ENCODE data around the gene SLC35E2B.

SLC35E2B gene

GRCh38 chr1:1624443-1625403 is 67.9 kb downstream of the SLC35E2B start:
- TF ChIP-seq REST (IDR thresholded peaks at IDR 0.05; ENCODE audit: insufficient read depth in 1 of 2, low read depth in 2 of 2, low read length in 2 of 2) (no peak), POLR2AphosphoS5 (IDR thresholded peaks at IDR 0.05; ENCODE audit: low read depth, low read length) (no peak), TAF1 (IDR thresholded peaks at IDR 0.05; ENCODE audit: borderline replicate concordance, insufficient read depth, low read length) (no peak), SIN3A (IDR thresholded peaks at IDR 0.05; ENCODE audit: borderline replicate concordance, insufficient read depth, low read length) (no peak)

GRCh38 chr1:1623631-1624442 is 68.8 kb downstream of the SLC35E2B start:
- no peak for TF ChIP-seq FOXP2 (optimal IDR thresholded peaks at IDR 0.05; ENCODE audit: borderline replicate concordance, extremely low read depth, extremely low read length, insufficient read depth)
- TF ChIP-seq POLR2AphosphoS5 (IDR thresholded peaks at IDR 0.05; ENCODE audit: low read depth, low read length) = no peak
- TF ChIP-seq TAF1 (IDR thresholded peaks at IDR 0.05; ENCODE audit: borderline replicate concordance, insufficient read depth, low read length) = no peak
- no peak for TF ChIP-seq SIN3A (IDR thresholded peaks at IDR 0.05; ENCODE audit: borderline replicate concordance, insufficient read depth, low read length)
- no peak for TF ChIP-seq REST (IDR thresholded peaks at IDR 0.05; ENCODE audit: insufficient read depth in 1 of 2, low read depth in 2 of 2, low read length in 2 of 2)

- TF ChIP-seq REST (IDR thresholded peaks at IDR 0.05; ENCODE audit: insufficient read depth in 1 of 2, low read depth in 2 of 2, low read length in 2 of 2) (no peak), POLR2AphosphoS5 (IDR thresholded peaks at IDR 0.05; ENCODE audit: low read depth, low read length) (no peak), FOXP2 (optimal IDR thresholded peaks at IDR 0.05; ENCODE audit: borderline replicate concordance, extremely low read depth, extremely low read length, insufficient read depth) (no peak), TAF1 (IDR thresholded peaks at IDR 0.05; ENCODE audit: borderline replicate concordance, insufficient read depth, low read length) (no peak), SIN3A (IDR thresholded peaks at IDR 0.05; ENCODE audit: borderline replicate concordance, insufficient read depth, low read length) (no peak)
Observed at GRCh38 chr1:1623181-1623630, 69.4 kb downstream of the SLC35E2B start.

GRCh38 chr1:1622788-1623094 is 69.9 kb downstream of the SLC35E2B start:
- TF ChIP-seq POLR2AphosphoS5 (IDR thresholded peaks at IDR 0.05; ENCODE audit: low read depth, low read length) (no peak), FOXP2 (optimal IDR thresholded peaks at IDR 0.05; ENCODE audit: borderline replicate concordance, extremely low read depth, extremely low read length, insufficient read depth) (no peak), TAF1 (IDR thresholded peaks at IDR 0.05; ENCODE audit: borderline replicate concordance, insufficient read depth, low read length) (no peak), SIN3A (IDR thresholded peaks at IDR 0.05; ENCODE audit: borderline replicate concordance, insufficient read depth, low read length) (no peak)

GRCh38 chr1:1622010-1622787 is 70.4 kb downstream of the SLC35E2B start:
- TF ChIP-seq SIN3A (IDR thresholded peaks at IDR 0.05; ENCODE audit: borderline replicate concordance, insufficient read depth, low read length) (no peak), REST (IDR thresholded peaks at IDR 0.05; ENCODE audit: insufficient read depth in 1 of 2, low read depth in 2 of 2, low read length in 2 of 2) (no peak), FOXP2 (optimal IDR thresholded peaks at IDR 0.05; ENCODE audit: borderline replicate concordance, extremely low read depth, extremely low read length, insufficient read depth) (no peak), POLR2AphosphoS5 (IDR thresholded peaks at IDR 0.05; ENCODE audit: low read depth, low read length) (no peak), TAF1 (IDR thresholded peaks at IDR 0.05; ENCODE audit: borderline replicate concordance, insufficient read depth, low read length) (no peak)
